Measurements from ENCODE around the gene NUP85.
A peak's percentile ranks its signal among the peaks of the same experiment; 100 is the strongest.
"Not testable (repeated sequence)": the region's sequence is repeated elsewhere in the genome, so short reads cannot be mapped to it uniquely, and the experiment has no call there.

Gene NUP85

DNA sequence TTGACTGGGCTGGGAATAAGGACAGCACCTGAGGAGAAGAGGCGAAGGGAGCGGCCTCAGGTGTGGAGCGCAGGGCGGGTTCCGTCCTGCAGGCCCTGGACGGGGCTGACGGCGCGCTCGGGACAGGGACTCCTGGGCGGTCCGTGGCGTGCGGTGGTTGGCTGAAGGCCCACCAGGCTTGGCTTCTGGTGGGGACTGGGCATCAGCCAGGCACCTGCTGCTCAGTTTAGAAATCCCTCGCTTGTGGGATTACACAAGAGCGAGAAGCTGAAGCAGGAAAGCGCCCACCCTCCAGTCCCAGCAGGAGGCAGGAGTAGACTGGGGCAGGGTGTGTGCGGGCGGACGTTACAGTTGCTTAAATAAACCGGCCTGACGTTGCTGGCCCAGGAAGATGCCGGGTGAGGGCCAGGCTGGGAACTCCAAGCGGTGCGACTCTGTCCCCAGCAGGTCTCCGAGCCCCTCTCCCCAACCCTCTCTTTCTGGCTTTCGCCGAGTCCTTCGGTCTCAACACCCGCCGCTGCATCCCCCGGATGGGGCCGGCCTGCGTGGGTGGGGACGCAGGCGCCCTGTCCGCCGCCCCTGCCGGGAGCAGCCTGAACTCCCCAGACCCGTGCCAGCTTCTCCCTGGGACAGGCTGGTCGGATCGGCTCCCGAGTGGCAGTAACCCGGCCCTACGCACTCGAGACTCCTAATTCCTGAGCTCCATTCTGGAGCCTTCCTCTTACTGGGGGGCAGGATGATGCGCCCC is 64.9 kb downstream of the NUP85 start:
- peak; percentile 33 to 60 for DNase-seq

DNA sequence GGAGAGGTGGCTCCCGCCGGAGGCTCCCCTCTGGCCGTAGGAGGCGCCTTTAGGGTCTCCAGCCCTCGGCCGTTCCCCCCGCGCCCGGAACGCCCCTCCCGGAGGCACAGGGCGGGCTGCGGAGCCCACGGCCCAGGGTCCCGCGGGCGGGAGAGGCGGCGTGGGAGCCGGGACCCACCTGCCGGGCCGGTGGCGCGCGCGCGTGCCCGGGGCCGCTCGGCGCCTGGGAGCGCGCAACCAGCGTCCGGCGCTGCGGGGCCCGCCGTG is 65.4 kb downstream of the NUP85 start, which contains the start of gene MIF4GD:
Gene MIF4GD, minus strand, starts transcription at position 266 of the 267 bp plus-strand sequence. CDS start 1,036 bp downstream, outside the sequence.
- no peak for DNase-seq

DNA sequence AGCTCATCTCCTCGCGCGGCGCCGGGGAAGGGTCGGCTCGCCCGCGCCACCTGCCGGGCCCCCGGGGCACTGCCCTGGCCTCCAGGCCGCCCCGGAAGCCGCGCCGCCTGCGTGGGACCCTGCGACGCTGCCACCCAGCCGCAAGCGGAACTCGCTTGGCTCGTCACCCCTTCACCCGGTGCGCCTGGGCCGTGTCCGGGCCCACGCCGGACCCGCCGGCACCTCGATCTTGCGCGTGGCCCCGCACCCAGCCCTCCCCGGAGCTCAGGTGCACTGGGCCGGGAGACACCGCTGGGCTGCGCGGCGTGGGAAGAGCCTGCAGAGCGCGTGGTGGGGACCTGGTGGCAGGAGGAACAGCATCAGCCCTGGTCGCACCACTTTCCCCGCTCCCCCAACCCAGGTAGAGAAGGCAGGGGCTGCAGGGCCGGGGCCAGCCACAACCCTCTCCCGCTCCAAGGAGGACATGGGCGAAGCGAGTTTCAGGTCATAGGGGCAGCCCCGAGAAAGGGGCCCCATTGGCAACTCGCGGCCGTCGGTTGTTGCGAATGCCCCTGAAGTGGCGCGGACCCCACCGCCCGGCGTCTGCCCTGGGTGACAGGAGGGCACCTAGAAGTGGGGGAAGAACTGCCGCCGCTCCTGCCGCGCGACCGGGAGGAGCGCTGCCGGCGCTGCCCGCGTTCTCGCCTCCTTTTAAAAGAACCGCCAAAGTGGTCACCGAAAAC is 65.9 kb downstream of the NUP85 start:
- DNase-seq: peak; percentile 84 to 90

DNA sequence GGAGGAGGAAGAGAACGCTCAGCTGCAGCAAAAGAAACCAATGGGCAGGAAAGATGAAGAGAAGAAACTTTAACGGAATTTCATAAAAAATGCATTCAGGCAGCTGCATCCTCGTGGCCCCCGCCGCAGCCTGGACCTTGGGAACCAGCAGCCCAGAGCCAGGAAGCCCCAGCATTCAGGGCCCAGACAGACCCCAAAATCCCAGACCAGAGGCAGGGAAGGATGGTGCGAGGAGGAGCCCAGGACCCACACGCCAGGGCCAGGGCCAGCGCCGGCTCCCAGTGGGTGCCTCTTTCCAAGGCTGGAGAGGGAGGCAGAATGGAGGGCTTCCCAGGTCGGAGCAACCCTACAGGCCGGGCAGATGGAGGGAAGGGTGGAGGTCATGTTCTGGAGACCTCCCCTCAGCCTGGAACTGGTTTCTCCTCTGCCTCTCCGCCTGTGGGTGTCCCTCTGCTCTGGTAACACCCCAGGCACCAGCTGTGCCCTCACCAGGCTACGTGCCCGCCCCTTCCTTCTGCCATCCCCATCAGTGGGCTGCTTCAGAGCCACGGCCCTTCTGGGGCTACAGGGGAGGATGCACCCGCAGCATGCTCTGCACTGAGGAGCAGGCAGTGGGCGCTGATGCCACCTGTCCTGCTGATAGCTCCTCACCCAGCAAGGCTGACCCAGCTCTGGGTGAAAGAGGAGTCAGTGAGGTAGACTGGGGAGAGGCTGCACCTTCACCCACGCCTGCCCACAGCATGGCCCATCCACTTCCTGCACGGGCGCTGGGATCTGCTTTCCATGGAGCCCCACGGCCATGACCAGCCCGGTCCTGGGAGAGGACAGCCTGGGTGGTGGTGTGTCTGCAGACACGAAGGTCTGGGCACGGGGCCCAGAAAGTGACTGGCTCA is 66.7 kb downstream of the NUP85 start:
- no peak for DNase-seq

DNA sequence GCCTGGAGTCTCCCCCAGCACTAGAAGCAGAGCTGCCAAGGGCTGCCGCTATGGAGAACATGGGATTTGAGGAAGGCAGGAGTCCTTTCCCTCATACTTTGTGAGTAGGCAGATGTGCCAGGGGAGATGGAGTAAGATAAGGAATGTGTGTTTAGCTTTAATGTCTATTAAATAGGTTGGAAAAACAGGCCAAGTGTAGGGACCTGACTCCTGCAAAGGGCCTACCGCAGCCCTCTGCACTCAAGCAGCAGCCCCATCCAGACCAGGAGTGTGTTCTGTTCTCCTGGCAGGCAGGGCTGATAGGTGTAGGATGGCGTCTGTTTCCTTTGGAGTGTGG is 67.3 kb downstream of the NUP85 start:
- no peak for DNase-seq

DNA sequence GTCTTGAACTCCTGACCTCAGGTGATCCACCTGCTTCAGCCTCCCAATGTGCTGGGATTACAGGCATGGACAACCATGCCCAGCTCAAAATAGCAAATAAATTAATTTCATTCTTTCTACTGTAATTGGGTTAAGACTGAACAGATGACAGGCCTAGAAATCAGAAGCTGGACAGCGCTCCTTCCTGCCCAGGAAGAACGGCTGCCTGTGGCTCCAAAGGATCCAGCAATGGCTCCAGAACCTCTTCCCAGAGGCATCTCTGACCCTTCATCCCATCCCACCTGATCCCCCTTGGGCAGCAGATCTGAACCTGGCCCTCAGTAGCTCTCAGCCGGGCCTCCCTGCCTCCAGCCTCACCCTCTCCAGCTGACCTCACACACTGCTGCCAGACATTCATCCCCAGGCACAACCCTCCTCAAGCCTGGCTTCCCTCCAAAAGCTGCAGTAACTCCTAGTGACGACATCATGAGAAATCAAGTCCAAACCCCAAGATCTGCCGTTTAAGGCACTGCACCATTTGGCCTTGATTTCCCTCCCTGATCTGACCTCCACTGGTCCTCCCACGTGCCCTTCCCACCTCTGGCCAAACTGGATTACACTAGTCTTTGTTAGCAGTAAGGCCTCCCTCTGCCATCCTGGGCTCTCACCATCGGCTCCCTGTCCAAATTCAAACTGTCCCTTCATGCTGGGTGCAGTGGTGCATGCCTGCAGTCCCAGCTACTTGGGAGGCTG is 68.7 kb downstream of the NUP85 start:
- DNase-seq: no peak

DNA sequence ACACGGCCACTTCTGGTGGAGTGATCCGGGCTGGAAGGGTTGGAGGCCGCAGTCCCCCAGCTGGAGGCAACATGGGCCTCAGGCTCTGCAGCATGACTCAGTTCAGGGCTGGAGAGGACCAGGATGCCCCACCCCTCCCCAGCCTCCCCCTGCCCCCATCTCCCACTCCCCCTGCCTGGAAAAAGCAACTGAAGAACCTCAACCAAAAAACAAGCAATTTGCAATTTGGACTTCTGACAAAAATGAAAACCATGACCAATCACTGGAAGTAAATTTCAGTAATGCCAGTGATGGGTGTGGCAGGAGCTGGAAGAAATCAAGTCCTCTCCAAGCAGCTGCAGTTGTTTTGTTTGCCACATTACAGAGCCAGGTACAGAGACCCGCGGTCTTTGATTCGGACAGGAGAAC is 72.2 kb downstream of the NUP85 start:
- DNase-seq: no peak

DNA sequence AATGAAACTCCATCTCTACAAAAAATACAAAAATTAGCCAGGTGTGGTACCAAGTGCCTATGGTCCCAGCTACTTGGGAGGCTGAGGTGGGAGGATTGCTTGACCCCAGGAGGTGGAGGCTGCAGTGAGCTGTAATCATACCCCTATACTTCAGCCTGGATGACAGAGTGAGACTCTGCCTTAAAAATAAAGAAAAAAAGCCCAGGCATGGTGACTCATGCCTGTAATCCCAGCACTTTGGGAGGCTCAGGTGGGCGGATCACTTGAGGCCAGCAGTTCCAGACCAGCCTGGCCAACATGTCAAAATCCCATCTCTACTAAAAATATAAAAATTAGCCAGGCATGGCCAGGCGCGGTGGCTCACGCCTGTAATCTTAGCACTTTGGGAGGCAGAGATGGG is 74.7 kb downstream of the NUP85 start:
- not testable (repeated sequence) for DNase-seq

DNA sequence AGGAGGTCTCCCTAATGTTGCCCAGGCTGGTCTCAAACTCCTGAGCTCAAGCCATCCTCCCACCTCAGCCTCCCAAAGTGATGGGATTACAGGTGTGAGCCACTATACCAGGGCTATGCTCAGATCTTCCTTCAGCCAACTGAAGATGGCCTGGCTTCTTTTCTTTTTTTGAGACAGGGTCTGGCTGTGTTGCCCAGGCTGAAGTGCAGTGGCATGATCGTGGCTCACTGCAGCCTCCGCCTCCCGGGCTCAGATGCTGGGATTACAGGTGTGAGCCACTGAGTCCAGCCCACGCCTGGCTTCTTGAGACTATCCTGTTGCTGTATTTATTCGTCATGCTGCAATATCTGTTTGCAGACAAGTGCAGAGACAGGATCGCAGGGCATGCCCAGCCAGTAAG is 79.6 kb downstream of the NUP85 start:
- DNase-seq: no peak

All from stimulated activated CD4-positive, alpha-beta T cell treated with anti-CD3 and anti-CD28 coated beads, Interleukin-4, amount 100 ng/mL, for 4 hours (primary cell).